ENCODE measurements around the gene HNF1A.

The HNF1A gene

GRCh38 chr12:120971299-120972180 lies 6.8 kb upstream of the HNF1A start:
- H3K4me3 ChIP-seq (ENCODE audit: low read depth, low read length): no peak overlapping the region
- peak; percentile 53 for TF ChIP-seq CTCF (IDR thresholded peaks at IDR 0.05; ENCODE audit: low read depth, low read length)

GRCh38 chr12:120972870-120973543 lies 5.3 kb upstream of the HNF1A start:
- no peak overlapping the region for H3K4me3 ChIP-seq (ENCODE audit: low read depth, low read length)
- no peak for TF ChIP-seq CTCF (IDR thresholded peaks at IDR 0.05; ENCODE audit: low read depth, low read length)

- no peak for TF ChIP-seq CTCF (IDR thresholded peaks at IDR 0.05; ENCODE audit: low read depth, low read length)
- H3K4me3 ChIP-seq (ENCODE audit: low read depth, low read length): no peak overlapping the region
Observed at GRCh38 chr12:120977531-120978295, 630 bp upstream of the HNF1A start.

- no peak overlapping the region for H3K4me3 ChIP-seq (ENCODE audit: low read depth, low read length)
- TF ChIP-seq CTCF (IDR thresholded peaks at IDR 0.05; ENCODE audit: low read depth, low read length): no peak
Observed at GRCh38 chr12:120979220-120979861, 998 bp downstream of the HNF1A start.

- H3K4me3 ChIP-seq (ENCODE audit: low read depth, low read length): no peak overlapping the region
- no peak for TF ChIP-seq CTCF (IDR thresholded peaks at IDR 0.05; ENCODE audit: low read depth, low read length)
Observed at GRCh38 chr12:120979862-120980696, 1.7 kb downstream of the HNF1A start.

GRCh38 chr12:120980800-120981368 lies 2.5 kb downstream of the HNF1A start:
- TF ChIP-seq CTCF (IDR thresholded peaks at IDR 0.05; ENCODE audit: low read depth, low read length): no peak
- H3K4me3 ChIP-seq (ENCODE audit: low read depth, low read length): no peak overlapping the region

Measured in WI38 (cell line).